ENCODE results near the gene DIS3L2.
"Not testable (repeated sequence)": the region's sequence is repeated elsewhere in the genome, so short reads cannot be mapped to it uniquely, and the experiment has no call there.

The DIS3L2 gene

GRCh38 chr2:232385058-232385457 is 423.5 kb downstream of the DIS3L2 start:
- peak overlapping the region; percentile 49 for H3K4me3 ChIP-seq (ENCODE audit: extremely low read depth, insufficient read depth, low read length, poor library complexity, severe bottlenecking)
- H3K4me1 ChIP-seq (ENCODE audit: control insufficient read depth, insufficient read depth, low read length, poor library complexity, severe bottlenecking) = peaks cover 21% of the 10 kb centered on the region
- peak overlapping the region; percentile 41 for H3K27ac ChIP-seq (ENCODE audit: low read depth, low read length, severe bottlenecking)
- not testable (repeated sequence) for H3K36me3 ChIP-seq (ENCODE audit: control insufficient read depth, insufficient read depth, low read length); H3K9me3 ChIP-seq (ENCODE audit: control insufficient read depth, low read length)

DNA sequence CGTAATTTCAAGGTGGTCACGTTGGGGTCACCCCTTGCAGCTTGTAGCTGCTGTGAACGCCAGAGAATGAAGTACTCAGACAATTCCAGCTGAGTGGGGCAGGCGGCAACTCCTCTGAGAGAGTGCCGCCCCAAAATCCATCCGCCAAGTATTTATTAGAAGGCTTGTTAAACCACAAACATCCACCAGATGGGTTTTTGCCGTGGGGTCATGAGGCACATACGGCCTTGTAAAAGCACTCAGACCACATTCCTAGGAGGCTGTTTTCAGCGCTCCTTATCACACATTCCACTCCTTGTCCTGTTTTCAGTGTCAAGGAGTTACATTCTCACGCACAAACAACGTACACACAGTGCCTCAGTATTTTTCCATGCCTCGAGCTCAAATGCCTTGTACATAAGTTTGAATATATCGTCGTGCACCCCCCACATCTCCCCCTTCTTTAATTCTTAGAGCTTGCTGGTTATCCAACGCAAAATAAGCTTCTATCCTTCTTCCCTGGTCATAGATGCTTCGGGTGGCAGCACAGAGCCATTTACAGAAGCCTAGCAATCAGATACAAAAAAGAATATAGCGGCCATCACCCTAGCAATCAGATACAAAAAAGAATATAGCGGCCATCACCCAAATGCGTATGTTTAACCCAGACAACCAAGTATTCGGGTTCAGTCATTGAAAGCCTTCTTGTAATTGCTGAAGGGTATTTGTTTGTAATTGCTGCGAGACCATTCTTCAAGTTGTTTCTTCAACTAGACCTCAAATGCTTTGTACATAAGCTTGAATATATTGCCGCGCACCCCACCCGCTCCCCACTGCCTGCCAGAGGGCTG is 424.4 kb downstream of the DIS3L2 start:
- H3K27ac ChIP-seq (ENCODE audit: low read depth, low read length, severe bottlenecking) = peak overlapping the region; percentile 90

DNA sequence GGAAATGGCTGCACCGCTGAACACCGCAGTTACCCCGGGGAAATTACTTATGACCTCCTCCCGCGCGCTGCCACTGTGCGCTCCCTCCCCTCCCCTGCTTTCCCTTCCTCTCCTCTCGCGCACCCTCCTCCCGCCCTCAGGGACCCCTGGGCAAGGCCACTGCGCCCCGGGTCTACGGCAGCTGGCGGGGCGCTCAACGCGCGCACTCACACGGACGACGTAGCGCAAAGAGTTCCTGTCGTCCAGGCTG is 424.9 kb downstream of the DIS3L2 start:
- peaks cover 33% of the 10 kb centered on the region for H3K4me1 ChIP-seq (ENCODE audit: control insufficient read depth, insufficient read depth, low read length, poor library complexity, severe bottlenecking)
- no peaks in the 10 kb centered on the region for H3K36me3 ChIP-seq (ENCODE audit: control insufficient read depth, insufficient read depth, low read length)
- peak overlapping the region; percentile 90 for H3K27ac ChIP-seq (ENCODE audit: low read depth, low read length, severe bottlenecking)
- 2 to 3% methylated on average over 6 to 23 of the region's 23 CpGs for WGBS, 2 experiments (ENCODE audit: insufficient coverage in 2 of 2)
- H3K9me3 ChIP-seq (ENCODE audit: control insufficient read depth, low read length) = no peaks in the 10 kb centered on the region
- peak overlapping the region; percentile 49 for H3K4me3 ChIP-seq (ENCODE audit: extremely low read depth, insufficient read depth, low read length, poor library complexity, severe bottlenecking)

More for the DNA sequence above, 424.4 kb downstream of the DIS3L2 start:
- Histone ChIP-seq H3K4me1 (ENCODE audit: control insufficient read depth, insufficient read depth, low read length, poor library complexity, severe bottlenecking) (peaks cover 29% of the 10 kb centered on the region), H3K36me3 (ENCODE audit: control insufficient read depth, insufficient read depth, low read length) (no peaks in the 10 kb centered on the region), H3K4me3 (ENCODE audit: extremely low read depth, insufficient read depth, low read length, poor library complexity, severe bottlenecking) (peak overlapping the region; percentile 49), H3K9me3 (ENCODE audit: control insufficient read depth, low read length) (no peaks in the 10 kb centered on the region)
- WGBS, 2 experiments (ENCODE audit: insufficient coverage in 2 of 2) = 26 to 28% methylated on average over 17 to 21 of the region's 24 CpGs
